ENCODE results near the gene CCDC80.

DNA sequence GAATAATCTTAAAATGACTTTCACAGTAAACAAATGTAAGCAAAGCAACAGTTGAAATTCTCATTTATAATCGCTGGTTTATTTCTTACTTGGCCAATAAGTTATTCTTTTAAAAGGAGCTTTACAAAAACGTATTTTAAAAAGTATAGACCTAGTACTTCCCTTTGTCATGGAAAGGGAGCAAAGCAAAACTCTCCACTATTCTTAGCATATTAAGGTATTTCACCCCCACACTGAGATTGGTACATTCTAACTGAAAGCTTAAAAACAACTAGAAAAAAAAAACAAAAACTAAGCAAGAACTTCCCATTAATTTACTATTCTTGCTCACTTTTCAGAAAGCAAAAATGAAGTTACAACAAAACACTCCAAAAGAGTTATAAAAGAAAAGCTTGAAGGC, 80.6 kb downstream of the CCDC80 start:
- TF ChIP-seq POLR2A (IDR thresholded peaks at IDR 0.05): no peak
- TF ChIP-seq, protein P1, sequence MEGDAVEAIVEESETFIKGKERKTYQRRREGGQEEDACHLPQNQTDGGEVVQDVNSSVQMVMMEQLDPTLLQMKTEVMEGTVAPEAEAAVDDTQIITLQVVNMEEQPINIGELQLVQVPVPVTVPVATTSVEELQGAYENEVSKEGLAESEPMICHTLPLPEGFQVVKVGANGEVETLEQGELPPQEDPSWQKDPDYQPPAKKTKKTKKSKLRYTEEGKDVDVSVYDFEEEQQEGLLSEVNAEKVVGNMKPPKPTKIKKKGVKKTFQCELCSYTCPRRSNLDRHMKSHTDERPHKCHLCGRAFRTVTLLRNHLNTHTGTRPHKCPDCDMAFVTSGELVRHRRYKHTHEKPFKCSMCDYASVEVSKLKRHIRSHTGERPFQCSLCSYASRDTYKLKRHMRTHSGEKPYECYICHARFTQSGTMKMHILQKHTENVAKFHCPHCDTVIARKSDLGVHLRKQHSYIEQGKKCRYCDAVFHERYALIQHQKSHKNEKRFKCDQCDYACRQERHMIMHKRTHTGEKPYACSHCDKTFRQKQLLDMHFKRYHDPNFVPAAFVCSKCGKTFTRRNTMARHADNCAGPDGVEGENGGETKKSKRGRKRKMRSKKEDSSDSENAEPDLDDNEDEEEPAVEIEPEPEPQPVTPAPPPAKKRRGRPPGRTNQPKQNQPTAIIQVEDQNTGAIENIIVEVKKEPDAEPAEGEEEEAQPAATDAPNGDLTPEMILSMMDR (IDR thresholded peaks at IDR 0.05): no peak

All from lower leg skin (tissue), 3 donors.